Astrocyte of the spinal cord (primary cell): Measurements from ENCODE around the gene TUBGCP2.

Source experiments
- DNase-seq: peaks from one replicate; pipeline ENCODE4 v3.0.0; 2011; ENCODE audit warnings: low read depth, low spot score
- H3K4me3 ChIP-seq: 2 replicates; pipeline ENCODE4 v1.5.1; 2011; ENCODE audit warnings: low read depth, mild to moderate bottlenecking, low read length, moderate library complexity
- CTCF ChIP-seq: IDR thresholded peaks from 2 replicates; pipeline ENCODE4 v1.5.1; 2012; ENCODE audit warnings: low read depth, mild to moderate bottlenecking, low read length, inconsistent platforms
- in situ Hi-C: cut with HindIII; loops from 2 replicates; pipeline ENCODE4 v1.10.0; 2017; ENCODE audit warnings: low sequenced_read_pairs

TUBGCP2 gene

GRCh38 chr10:133230044-133230361 is 78.7 kb downstream of the TUBGCP2 start, which contains the start of gene UTF1:
TSS of gene UTF1 (plus strand) at chr10:133230217. CDS start at chr10:133230289, 72 bp downstream.
- in situ Hi-C loops: no loop called here
- H3K4me3 ChIP-seq: no peak within 1 kb of the TSS
- TF ChIP-seq CTCF: no peak
- DNase-seq: no peak

- TF ChIP-seq CTCF: no peak
- no peak for DNase-seq
- in situ Hi-C loops: no loop called here
- no peak overlapping the region for H3K4me3 ChIP-seq
These were observed 79.2 kb downstream of the TUBGCP2 start for GRCh38 chr10:133229265-133230043.
